Right lobe of liver (tissue), 4 donors: Measurements from ENCODE around the gene APOA5.

Experiments
- CTCF ChIP-seq, 4 donors: fragments of 200-600 bp in 3 of 4; fragments of 450-650 bp in 1 of 4; IDR thresholded peaks; one replicate each; pipeline versions ENCODE4 v1.5.1 to v1.8.0; 2016 to 2022; ENCODE audit warnings: antibody characterized with exemption in 4 of 4, mild to moderate bottlenecking in 2 of 4
- POLR2A ChIP-seq: fragments of 450-650 bp; IDR thresholded peaks from one replicate; pipeline ENCODE4 v1.6.1; 2017; ENCODE audit warnings: antibody characterized with exemption, mild to moderate bottlenecking
- donor health status: DM: no; HTN: no; CAD: no.
- donor health status: DM: no; HTN: no; CAD: no.
- donor health status: DM: no; HTN: yes; CAD: no.

- no peak for TF ChIP-seq CTCF (IDR thresholded peaks at IDR 0.05)
- TF ChIP-seq POLR2A = no peak
Observed at GRCh38 chr11:116808262-116809175, 16.8 kb upstream of the APOA5 start.
